Stomach (tissue), 9 donors: ENCODE data around the gene PSMD13. TPM values are rescaled to one million over a fixed set of nuclear protein-coding genes. Genes with fewer than 3 reads are reported as not detected.

Experiments used
- DNase-seq, 2 donors: peaks; one replicate each; pipeline versions ENCODE4 v3.0.0 to v3.0.0-alpha.2; 2013 to 2019
- H3K27ac ChIP-seq, 5 donors: fragments of 200-600 bp in 4 of 5; sonication (generic) in 4 of 5; one replicate each; pipeline ENCODE4 v1.5.1; 2013 to 2019; ENCODE audit warnings: mild to moderate bottlenecking in 1 of 5, moderate library complexity in 1 of 5
- H3K27me3 ChIP-seq, 3 donors: fragments of 200-600 bp; sonication (generic); one replicate each; pipeline ENCODE4 v1.5.1; 2017 to 2019; ENCODE audit warnings: mixed run types in 1 of 3
- H3K36me3 ChIP-seq, 4 donors: fragments of 200-600 bp; sonication (generic); 1 replicate in 3 of 4; 2 replicates in 1 of 4; pipeline ENCODE4 v1.5.1; 2016 to 2019
- H3K4me1 ChIP-seq, 4 donors: fragments of 200-600 bp; sonication (generic); one replicate each; pipeline ENCODE4 v1.5.1; 2016 to 2019
- H3K4me3 ChIP-seq, 4 donors: fragments of 200-600 bp; sonication (generic) in 3 of 4; one replicate each; pipeline ENCODE4 v1.5.1; 2016 to 2019; ENCODE audit warnings: mild to moderate bottlenecking in 1 of 4
- H3K9me3 ChIP-seq, 4 donors: fragments of 200-600 bp; sonication (generic); one replicate each; pipeline ENCODE4 v1.5.1; 2016 to 2019
- CTCF ChIP-seq, 7 experiments: fragments of 450-650 bp in 4 of 7; fragments of 200-600 bp in 3 of 7; sonication (generic) in 3 of 7; IDR thresholded peaks; one replicate each; pipeline ENCODE4 v1.5.1; 2016 to 2019; ENCODE audit warnings: antibody characterized with exemption in 7 of 7, control low read depth in 2 of 7, mild to moderate bottlenecking in 1 of 7
- EP300 ChIP-seq: sonication (generic); formaldehyde crosslinking; IDR thresholded peaks from one replicate; pipeline ENCODE4 v1.6.1; 2017; ENCODE audit warnings: antibody characterized with exemption
- POLR2A ChIP-seq, 4 donors: fragments of 450-650 bp; IDR thresholded peaks; one replicate each; pipeline ENCODE4 v1.6.1; 2016; ENCODE audit warnings: antibody characterized with exemption in 4 of 4, control low read depth in 2 of 4, mild to moderate bottlenecking in 1 of 4, moderate library complexity in 1 of 4
- POLR2AphosphoS5 ChIP-seq, 3 donors: sonication (generic); formaldehyde crosslinking; IDR thresholded peaks; one replicate each; pipeline ENCODE4 v1.6.1; 2016; ENCODE audit warnings: antibody characterized with exemption in 3 of 3
- WGBS, 5 donors: extraction: QIAGEN DNeasy Blood & Tissue Kit in 3 of 5; methylation state at CpG; one replicate each; pipeline versions ENCODE4 v1.1.5 to v1.1.7; 2013 to 2018; 5-methylcytosine and 5-hydroxymethylcytosine counted together
- intact Hi-C: fragments of 100-400 bp; cut with DNase I; formaldehyde crosslinking; loops from one replicate; pipeline ENCODE4 v1.15.1; 2023; ENCODE audit warnings: low total_unique reads
- polyA plus RNA-seq, 3 donors: library from polyadenylated mRNA; stranded (reverse); fragments of 200-250 nt; gene quantifications; one replicate each; pipeline ENCODE4 v1.2.3, GENCODE V29; 2013
- total RNA-seq, 5 donors: library from RNA; depleted of rRNA; stranded (reverse); fragments of >200 nt; gene quantifications; one replicate each; pipeline versions ENCODE4 v1.1.0 to v1.2.3, GENCODE V29; 2014 to 2016
- donor health status: healthy with polysubstance abuse.
- donor health status: Bipolar disorder and iron deficiency.
- donor health status: healthy.

Gene PSMD13
- total and polyA plus RNA-seq, 8 donors = 36.2 to 132 (median 111) TPM

GRCh38 chr11:201966-202365 lies 34.8 kb upstream of the PSMD13 start:
- peak in 1 of 2 donors; percentile 21 for DNase-seq
- H3K4me1 ChIP-seq = peaks cover 13 to 55% (median 40%) of the 10 kb centered on the region in 4 donors
- no peaks in the 10 kb centered on the region for H3K9me3 ChIP-seq
- no peak for TF ChIP-seq POLR2AphosphoS5 (IDR thresholded peaks at IDR 0.05)
- TF ChIP-seq CTCF (IDR thresholded peaks at IDR 0.05) = no peak
- no peak for TF ChIP-seq EP300
- no peak for TF ChIP-seq POLR2A (IDR thresholded peaks at IDR 0.05)
- peaks cover 12 to 58% (median 55%) of the 10 kb centered on the region in 4 donors for H3K36me3 ChIP-seq
- intact Hi-C loops = no loop called here
- no peaks in the 10 kb centered on the region for H3K27me3 ChIP-seq
- H3K27ac ChIP-seq = peak overlapping the region in 2 of 5 donors; percentile 18 to 48
- H3K4me3 ChIP-seq = no peak overlapping the region
- WGBS, 5 donors = 68 to 75% (median 74%) methylated on average over 15 of the region's 15 CpGs

- intact Hi-C loops = no loop called here
- Histone ChIP-seq H3K4me3 (no peak overlapping the region), H3K36me3 (peaks cover 12 to 58% (median 55%) of the 10 kb centered on the region in 4 donors), H3K4me1 (peaks cover 13 to 55% (median 40%) of the 10 kb centered on the region in 4 donors), H3K27ac (peak overlapping the region in 2 of 5 donors; percentile 18 to 48), H3K27me3 (no peaks in the 10 kb centered on the region), H3K9me3 (no peaks in the 10 kb centered on the region)
- TF ChIP-seq POLR2A (IDR thresholded peaks at IDR 0.05) = no peak
- no peak for TF ChIP-seq POLR2AphosphoS5 (IDR thresholded peaks at IDR 0.05)
- TF ChIP-seq EP300 = no peak
- TF ChIP-seq CTCF (IDR thresholded peaks at IDR 0.05) = no peak
- peak in 1 of 2 donors; percentile 14 for DNase-seq
- 78 to 88% (median 81%) methylated on average over 8 of the region's 8 CpGs for WGBS, 5 donors
Measured at GRCh38 chr11:202490-202889, 34.3 kb upstream of the PSMD13 start.

- TF ChIP-seq POLR2AphosphoS5 (IDR thresholded peaks at IDR 0.05) = no peak
- TF ChIP-seq EP300 = no peak
- no peak for TF ChIP-seq CTCF (IDR thresholded peaks at IDR 0.05)
- no peak for TF ChIP-seq POLR2A (IDR thresholded peaks at IDR 0.05)
- peaks cover 12 to 58% (median 55%) of the 10 kb centered on the region in 4 donors for H3K36me3 ChIP-seq
- intact Hi-C loops = no loop called here
- DNase-seq = peak in 1 of 2 donors; percentile 17
- peak overlapping the region in 1 of 5 donors; percentile 48 for H3K27ac ChIP-seq
- 76 to 90% (median 86%) methylated on average over 7 of the region's 7 CpGs for WGBS, 5 donors
- no peaks in the 10 kb centered on the region for H3K9me3 ChIP-seq
- no peak overlapping the region for H3K4me3 ChIP-seq
- no peaks in the 10 kb centered on the region for H3K27me3 ChIP-seq
- peaks cover 13 to 55% (median 44%) of the 10 kb centered on the region in 4 donors for H3K4me1 ChIP-seq
Measured at GRCh38 chr11:203056-203944, 33.5 kb upstream of the PSMD13 start.

- peaks cover 12 to 58% (median 55%) of the 10 kb centered on the region in 4 donors for H3K36me3 ChIP-seq
Measured at GRCh38 chr11:203945-204586, 32.7 kb upstream of the PSMD13 start.

More at GRCh38 chr11:203945-204586, 32.7 kb upstream of the PSMD13 start:
- H3K4me3 ChIP-seq = no peak overlapping the region
- H3K27me3 ChIP-seq = no peaks in the 10 kb centered on the region
- H3K27ac ChIP-seq = peak overlapping the region in 1 of 5 donors; percentile 17
- peak in 1 of 2 donors; percentile 16 for DNase-seq
- no peak for TF ChIP-seq POLR2A (IDR thresholded peaks at IDR 0.05)
- no peak for TF ChIP-seq CTCF (IDR thresholded peaks at IDR 0.05)
- no peak for TF ChIP-seq EP300
- TF ChIP-seq POLR2AphosphoS5 (IDR thresholded peaks at IDR 0.05) = no peak
- no peaks in the 10 kb centered on the region for H3K9me3 ChIP-seq
- intact Hi-C loops = no loop called here
- WGBS, 5 donors = 88 to 95% (median 91%) methylated on average over 4 of the region's 4 CpGs
- peaks cover 13 to 56% (median 45%) of the 10 kb centered on the region in 4 donors for H3K4me1 ChIP-seq
